GM18909 (cell line): ENCODE results near the gene MME.
"Not testable (repeated sequence)": the region's sequence is repeated elsewhere in the genome, so short reads cannot be mapped to it uniquely, and the experiment has no call there.

Source experiments
- ATAC-seq: cut with Tn5 transposase; IDR thresholded peaks from one replicate; pipeline ENCODE4 v1.9.1; 2021; ENCODE audit warnings: mild to moderate bottlenecking; ENCODE audit not compliant: unreplicated experiment, poor library complexity

MME gene

GRCh38 chr3:155083313-155083905 lies 3.3 kb downstream of the MME start:
- ATAC-seq, result no peak

DNA sequence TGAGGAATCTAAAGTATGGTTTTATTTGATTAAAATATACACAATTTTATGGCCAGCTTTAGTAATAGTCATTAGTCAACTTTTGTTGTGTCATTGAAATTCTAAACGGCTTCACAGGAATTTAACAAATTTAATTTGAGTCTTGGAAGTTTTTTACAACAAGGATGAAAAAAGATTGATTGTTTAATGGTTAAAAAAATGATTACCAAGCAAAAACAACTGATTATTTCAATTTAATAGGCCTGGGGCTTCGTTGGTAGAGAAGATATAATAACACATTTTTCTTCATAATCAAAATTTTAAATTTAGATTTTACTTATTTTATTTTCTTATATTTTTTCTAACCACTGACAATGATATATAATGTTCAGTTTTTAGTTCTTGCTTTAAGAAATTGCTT lies 4.4 kb downstream of the MME start:
- no peak for ATAC-seq

DNA sequence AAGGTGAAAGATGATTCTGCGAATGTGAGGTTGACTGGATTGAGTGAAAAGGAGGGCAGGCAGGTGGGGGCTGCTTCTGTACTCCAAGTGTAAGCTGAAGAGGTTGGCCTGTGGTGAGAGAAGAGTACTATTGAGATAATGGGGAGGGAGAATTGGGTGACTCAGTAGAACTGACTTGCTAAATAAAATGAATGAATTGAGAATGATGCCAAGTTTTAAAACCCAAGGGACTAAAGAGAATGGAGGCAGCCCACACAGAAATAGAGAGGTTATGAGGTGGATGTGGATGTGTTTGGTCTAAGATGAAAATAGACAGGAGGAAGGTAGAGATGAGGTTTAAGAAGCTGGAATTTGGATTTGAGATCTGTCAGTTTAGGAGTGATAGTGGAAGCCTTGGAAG lies 5.9 kb downstream of the MME start:
- ATAC-seq, result no peak

- no peak for ATAC-seq
These were observed 8.7 kb downstream of the MME start for GRCh38 chr3:155088706-155089345.

- no peak for ATAC-seq
These were observed 9.4 kb downstream of the MME start for GRCh38 chr3:155089495-155089894.

DNA sequence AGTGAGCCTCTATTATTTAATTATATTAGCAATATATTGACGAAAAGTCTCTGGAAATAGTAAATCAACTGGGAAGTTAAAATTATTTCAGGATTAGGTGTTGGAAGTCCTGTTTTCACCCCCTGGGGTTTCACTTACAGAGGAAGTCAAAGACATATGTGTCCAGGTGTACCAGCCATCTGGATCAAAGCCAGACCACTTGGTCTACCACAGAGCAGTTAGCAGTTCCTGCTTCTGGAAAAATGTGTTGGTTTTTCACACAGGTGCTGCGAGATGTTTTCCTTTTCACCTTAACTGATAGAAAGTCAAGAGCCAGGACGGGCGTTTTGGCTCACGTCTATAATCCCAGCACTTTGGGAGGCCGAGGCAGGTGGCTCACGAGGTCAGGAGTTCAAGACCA lies 13.1 kb downstream of the MME start:
- no peak for ATAC-seq

GRCh38 chr3:155096303-155097008 lies 16.3 kb downstream of the MME start:
- ATAC-seq, result no peak

- ATAC-seq, result no peak
These were observed 16.9 kb downstream of the MME start for GRCh38 chr3:155097009-155097349.

DNA sequence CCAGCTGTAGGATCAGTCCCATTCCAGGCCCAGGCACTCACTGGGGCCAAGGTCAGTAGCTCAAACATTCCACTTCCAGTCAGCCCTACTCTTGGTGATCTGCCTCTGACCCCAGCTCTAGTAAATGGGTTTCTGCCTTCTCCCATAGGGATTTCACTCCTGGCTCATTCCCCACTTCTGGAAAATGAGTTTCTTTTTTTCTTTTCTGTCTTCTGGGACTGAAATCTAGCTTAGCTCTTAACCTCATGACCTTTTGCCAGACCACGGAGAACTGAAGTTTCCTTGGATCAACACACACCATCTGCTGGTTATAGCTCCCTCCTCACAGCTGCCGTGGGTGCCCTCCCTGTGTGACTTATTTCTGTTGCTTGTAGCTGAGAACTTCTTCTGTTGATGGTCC lies 21.3 kb downstream of the MME start:
- no peak for ATAC-seq

DNA sequence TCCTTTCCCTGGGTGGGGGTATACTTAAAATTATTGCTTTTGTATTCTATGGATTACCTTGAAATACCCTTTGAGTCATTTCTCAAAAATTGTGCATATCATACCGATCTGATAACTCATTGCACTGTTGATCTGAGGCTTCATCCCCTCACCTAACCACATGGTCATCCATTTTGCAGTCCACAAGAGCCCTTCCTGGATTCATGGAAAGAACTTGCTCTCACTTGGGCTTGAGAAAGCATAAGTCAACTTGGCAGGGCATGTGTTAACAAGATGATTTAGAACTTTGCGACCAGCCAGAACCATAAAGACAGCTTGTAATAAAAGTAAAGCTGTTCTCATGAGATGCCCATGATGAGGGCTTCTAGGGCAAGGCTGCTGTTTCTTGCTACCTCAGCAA lies 22.2 kb downstream of the MME start:
- no peak for ATAC-seq

DNA sequence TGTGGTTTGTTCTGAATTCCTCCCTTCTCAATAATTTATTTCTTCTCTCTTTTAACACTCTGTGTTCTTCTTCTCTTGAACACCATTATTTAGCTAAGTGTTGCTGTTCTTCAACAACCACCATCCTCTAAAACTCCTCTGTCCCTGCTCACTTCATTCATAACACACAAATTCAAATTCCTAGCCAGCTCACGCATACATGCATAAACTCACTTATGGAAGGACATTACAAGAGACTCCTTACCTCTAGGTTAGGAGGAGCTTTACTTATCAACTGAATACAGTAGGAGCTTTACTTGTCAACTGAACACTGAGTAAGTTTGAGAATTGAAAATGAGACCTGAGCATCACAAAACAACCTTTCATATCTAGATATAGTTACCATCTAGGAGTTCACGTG lies 23.6 kb downstream of the MME start:
- no peak for ATAC-seq

GRCh38 chr3:155106119-155106518 lies 26.0 kb downstream of the MME start:
- ATAC-seq, result no peak

GRCh38 chr3:155110022-155110421 lies 29.9 kb downstream of the MME start:
- ATAC-seq, result no peak

- no peak for ATAC-seq
These were observed 31.1 kb downstream of the MME start for GRCh38 chr3:155110996-155111901.

- no peak for ATAC-seq
These were observed 31.9 kb downstream of the MME start for GRCh38 chr3:155111971-155112370.

DNA sequence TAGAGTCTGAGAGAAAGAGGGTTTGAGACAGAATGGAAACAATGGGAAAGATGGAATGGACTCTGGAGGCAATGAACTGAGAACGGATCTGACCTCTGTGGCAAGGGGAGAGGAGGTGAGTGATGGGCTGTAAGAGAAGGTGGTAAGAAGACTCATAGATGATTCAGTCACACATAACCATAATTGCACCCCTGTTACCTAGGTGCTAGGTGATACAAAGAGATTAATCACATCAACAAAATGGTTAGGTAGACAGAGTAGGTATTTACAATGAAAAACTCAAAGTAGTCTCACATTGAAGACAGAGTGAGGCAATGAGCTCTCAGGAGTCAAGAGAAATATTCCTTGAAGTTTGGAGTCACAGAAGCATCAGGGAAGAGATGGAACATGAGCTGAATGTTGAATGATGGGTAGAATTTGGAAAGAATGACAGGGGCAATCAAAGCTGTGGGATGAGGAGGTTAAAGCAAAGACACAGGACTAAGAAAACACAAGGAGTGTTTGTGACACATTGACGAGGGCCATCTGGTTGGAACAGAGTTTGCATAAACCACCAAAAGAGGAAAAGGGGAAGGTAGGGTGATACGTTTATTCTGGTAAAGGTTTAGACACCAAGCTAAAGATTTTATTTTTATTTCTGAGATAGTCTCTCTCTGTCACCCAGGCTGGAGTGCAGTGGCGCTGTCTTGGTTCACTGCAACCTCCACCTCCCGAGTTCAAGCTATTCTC lies 32.7 kb downstream of the MME start:
- ATAC-seq, result no peak

DNA sequence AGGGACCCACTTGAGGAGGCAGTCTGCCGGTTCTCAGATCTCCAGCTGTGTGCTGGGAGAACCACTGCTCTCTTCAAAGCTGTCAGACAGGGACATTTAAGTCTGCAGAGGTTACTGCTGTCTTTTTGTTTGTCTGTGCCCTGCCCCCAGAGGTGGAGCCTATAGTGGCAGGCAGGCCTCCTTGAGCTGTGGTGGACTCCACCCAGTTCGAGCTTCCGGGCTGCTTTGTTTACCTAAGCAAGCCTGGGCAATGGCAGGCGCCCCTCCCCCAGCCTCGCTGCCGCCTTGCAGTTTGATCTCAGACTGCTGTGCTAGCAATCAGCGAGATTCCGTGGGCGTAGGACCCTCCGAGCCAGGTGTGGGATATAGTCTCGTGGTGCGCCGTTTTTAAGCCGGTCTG lies 44.6 kb downstream of the MME start:
- ATAC-seq, result not testable (repeated sequence)

GRCh38 chr3:155129396-155129795 lies 49.3 kb downstream of the MME start:
- no peak for ATAC-seq

DNA sequence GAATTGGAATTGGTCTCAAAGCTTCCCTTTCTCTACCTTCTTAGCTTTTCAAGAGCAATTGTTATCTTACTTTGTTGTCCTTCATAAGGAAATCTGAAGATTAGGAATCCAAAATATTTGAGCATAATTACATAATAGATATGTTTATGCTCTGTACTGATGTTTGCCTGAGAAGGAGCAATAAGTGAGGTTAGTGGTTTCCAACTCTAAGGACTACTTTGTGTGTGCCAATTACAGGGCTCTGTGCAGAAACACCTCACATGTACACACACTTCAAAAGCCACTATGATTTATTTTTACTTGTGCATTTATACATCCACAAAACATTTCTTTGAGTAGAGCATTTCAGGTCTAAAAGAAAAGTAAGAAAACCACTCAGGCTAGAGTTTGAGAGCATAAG lies 49.9 kb downstream of the MME start:
- ATAC-seq, result no peak

- ATAC-seq, result peak; percentile 69
These were observed 51.0 kb downstream of the MME start for GRCh38 chr3:155131104-155131503.
